ENCODE data around the gene HAP1.

The HAP1 gene, protein sequence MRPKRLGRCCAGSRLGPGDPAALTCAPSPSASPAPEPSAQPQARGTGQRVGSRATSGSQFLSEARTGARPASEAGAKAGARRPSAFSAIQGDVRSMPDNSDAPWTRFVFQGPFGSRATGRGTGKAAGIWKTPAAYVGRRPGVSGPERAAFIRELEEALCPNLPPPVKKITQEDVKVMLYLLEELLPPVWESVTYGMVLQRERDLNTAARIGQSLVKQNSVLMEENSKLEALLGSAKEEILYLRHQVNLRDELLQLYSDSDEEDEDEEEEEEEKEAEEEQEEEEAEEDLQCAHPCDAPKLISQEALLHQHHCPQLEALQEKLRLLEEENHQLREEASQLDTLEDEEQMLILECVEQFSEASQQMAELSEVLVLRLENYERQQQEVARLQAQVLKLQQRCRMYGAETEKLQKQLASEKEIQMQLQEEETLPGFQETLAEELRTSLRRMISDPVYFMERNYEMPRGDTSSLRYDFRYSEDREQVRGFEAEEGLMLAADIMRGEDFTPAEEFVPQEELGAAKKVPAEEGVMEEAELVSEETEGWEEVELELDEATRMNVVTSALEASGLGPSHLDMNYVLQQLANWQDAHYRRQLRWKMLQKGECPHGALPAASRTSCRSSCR

DNA sequence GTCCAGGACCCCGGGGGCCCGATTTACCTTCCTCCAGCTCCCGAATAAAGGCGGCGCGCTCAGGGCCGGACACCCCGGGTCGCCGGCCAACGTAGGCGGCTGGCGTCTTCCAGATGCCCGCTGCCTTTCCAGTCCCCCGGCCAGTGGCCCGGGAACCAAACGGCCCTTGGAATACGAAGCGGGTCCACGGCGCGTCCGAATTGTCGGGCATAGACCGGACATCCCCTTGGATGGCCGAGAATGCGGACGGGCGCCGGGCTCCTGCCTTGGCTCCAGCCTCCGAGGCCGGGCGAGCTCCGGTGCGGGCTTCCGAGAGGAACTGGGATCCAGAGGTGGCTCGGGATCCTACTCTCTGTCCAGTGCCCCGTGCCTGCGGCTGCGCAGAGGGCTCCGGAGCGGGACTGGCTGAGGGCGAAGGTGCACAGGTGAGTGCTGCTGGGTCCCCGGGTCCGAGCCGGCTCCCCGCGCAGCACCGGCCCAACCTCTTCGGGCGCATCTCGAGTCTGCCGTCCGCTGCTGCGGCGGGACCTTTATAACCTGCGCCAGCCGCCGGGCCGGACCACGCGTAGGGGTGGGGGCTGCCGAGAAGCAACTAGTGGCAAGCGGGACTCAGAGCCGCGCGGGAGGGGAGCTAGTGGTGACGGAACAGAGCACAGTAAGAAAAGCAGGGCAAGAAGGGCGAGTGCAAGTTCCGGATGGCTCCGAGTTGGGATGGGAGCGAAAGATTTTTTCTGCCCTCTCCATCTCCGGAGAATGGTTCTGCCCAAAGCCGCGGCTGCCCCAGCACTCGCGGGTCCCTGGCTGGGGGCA is at the start of gene HAP1:
TSS of gene HAP1 (minus strand) at position 505 of the 810 bp plus-strand sequence. CDS start at position 496, 9 bp downstream.
- no peak for DNase-seq (ENCODE audit: low spot score)
- TF ChIP-seq, protein P1, sequence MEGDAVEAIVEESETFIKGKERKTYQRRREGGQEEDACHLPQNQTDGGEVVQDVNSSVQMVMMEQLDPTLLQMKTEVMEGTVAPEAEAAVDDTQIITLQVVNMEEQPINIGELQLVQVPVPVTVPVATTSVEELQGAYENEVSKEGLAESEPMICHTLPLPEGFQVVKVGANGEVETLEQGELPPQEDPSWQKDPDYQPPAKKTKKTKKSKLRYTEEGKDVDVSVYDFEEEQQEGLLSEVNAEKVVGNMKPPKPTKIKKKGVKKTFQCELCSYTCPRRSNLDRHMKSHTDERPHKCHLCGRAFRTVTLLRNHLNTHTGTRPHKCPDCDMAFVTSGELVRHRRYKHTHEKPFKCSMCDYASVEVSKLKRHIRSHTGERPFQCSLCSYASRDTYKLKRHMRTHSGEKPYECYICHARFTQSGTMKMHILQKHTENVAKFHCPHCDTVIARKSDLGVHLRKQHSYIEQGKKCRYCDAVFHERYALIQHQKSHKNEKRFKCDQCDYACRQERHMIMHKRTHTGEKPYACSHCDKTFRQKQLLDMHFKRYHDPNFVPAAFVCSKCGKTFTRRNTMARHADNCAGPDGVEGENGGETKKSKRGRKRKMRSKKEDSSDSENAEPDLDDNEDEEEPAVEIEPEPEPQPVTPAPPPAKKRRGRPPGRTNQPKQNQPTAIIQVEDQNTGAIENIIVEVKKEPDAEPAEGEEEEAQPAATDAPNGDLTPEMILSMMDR (IDR thresholded peaks at IDR 0.05; ENCODE audit: borderline replicate concordance, control extremely low read depth, extremely low read depth, insufficient read depth, missing control alignments), result no peak
- in situ Hi-C loops (cut with MboI; ENCODE audit: low sequenced_read_pairs, unreplicated experiment), result loop anchor here (10.0 kb wide), 1 partner anchor 70 kb away; no protein-coding TSS in a partner anchor

DNA sequence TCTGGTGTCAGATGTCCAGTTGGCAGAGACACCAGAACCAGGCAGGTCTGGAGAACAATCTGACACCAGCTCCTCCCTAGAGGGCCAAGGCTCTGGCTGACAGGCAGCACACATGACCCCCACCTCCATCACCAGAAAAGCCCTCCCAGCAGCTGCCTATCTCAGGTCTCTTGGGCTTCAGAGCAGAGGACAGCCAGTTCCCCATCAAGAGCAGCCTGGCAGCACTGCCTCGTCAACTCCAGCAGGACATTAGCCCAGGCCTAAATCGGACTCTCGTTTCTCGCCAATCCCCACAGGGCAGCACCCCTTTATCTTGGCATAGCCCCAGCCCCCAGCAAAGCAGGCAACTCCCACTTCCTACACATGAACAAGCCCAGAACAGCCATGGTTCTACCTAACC is 47.7 kb upstream of the HAP1 start:
- TF ChIP-seq, protein P1 (IDR thresholded peaks at IDR 0.05; ENCODE audit: borderline replicate concordance, control extremely low read depth, extremely low read depth, insufficient read depth, missing control alignments), result no peak
- in situ Hi-C loops (cut with MboI; ENCODE audit: low sequenced_read_pairs, unreplicated experiment), result no loop called here
- no peak for DNase-seq (ENCODE audit: low spot score)

DNA sequence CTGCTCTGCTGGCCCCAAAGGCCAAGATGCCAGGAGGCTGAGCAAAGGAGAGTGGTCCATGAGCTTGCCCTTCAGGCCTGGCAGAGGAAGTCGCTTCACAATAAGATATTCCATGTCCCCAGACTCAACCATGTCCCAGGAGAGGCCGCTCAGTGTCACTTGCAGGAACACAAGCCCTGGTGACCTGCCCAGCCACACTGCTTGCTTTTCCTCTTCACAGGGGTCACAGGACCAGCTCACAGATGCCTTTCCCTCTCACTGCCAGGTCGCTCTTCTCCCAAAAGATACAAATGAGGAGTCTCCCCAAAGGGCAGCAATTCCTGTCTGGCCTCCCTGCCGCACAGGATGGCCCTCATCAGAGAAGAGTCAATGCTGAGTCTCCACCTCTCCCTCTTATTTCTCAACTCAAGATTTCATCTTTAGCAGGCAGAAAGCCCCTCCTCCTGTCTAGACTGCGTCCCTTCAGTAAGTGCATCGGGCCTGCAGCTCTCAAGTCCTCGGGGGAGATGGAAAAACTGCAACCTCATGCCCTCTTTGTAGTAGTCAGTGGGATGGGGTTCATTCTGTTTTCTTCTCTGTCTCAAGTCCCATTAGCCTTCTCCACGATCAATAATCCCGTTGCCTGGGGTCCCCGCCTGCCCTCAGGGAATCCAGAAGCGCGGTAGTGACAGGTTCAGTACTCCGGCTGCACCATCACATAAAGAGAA is 47.1 kb upstream of the HAP1 start:
- in situ Hi-C loops (cut with MboI; ENCODE audit: low sequenced_read_pairs, unreplicated experiment), result no loop called here
- TF ChIP-seq, protein P1 (IDR thresholded peaks at IDR 0.05; ENCODE audit: borderline replicate concordance, control extremely low read depth, extremely low read depth, insufficient read depth, missing control alignments), result no peak
- DNase-seq (ENCODE audit: low spot score), result no peak

DNA sequence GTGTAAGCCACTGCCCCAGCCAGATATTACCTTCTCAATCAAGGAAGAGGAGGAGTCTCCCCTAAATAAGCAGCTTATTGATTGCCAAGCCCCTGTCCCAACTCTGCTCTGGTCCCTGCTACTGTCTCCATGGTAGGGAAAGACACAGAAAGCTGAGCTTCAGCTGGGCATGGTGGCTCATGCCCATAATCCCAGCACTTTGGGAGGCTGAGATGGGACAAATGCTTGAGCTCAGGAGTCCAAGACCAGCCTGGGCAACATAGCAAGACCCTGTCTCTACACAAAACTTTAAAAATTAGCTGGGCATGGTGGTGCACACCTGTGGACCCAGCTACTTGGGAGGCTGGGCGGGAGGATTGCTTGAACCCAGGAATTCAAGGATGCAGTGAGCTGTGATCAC is 45.5 kb upstream of the HAP1 start:
- in situ Hi-C loops (cut with MboI; ENCODE audit: low sequenced_read_pairs, unreplicated experiment), result no loop called here
- no peak for DNase-seq (ENCODE audit: low spot score)
- TF ChIP-seq, protein P1 (IDR thresholded peaks at IDR 0.05; ENCODE audit: borderline replicate concordance, control extremely low read depth, extremely low read depth, insufficient read depth, missing control alignments), result no peak

DNA sequence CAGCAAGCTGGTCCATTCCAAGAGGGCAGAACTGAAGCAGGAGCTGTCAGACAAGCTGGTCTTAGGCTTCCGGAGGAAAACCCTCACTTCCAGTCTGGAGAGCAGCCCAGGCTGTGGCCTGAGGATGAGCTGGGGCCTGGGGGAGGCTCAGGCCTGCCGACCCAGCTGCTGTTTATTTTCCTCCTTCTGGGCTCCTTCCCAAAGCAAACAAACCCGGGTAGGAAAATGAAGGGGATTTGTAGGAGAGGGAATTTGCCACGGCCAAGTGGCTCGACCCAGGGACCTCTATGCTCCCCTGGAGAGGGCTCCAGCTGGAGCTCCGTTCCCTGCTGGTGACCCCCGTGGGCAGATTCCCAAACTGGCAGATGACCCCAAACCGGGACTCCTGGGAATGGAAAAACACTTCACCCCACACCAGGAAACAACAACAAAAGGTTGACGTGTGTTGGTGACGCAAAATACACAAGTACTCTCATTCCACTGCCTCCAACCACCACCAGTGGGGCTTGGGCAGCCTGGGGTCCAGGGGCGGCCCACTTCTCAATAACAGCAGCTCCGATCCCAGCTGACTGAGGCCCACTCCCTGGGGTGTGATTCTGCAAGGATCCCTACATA is 43.2 kb upstream of the HAP1 start:
- in situ Hi-C loops (cut with MboI; ENCODE audit: low sequenced_read_pairs, unreplicated experiment), result no loop called here
- TF ChIP-seq, protein P1 (IDR thresholded peaks at IDR 0.05; ENCODE audit: borderline replicate concordance, control extremely low read depth, extremely low read depth, insufficient read depth, missing control alignments), result no peak
- no peak for DNase-seq (ENCODE audit: low spot score)
